C4-2B (cell line): ENCODE data around the gene AZIN2.

ENCODE experiments used
- CTCF ChIP-seq: fragments of 450-650 bp; conservative IDR thresholded peaks from 2 replicates; pipeline ENCODE4 v1.5.1; 2017; ENCODE audit warnings: mild to moderate bottlenecking
- ZFX ChIP-seq: fragments of 450-650 bp; IDR thresholded peaks from 2 replicates; pipeline ENCODE4 v1.6.1; 2017

GRCh38 chr1:33096363-33097005 lies 15.5 kb downstream of the AZIN2 start:
- TF ChIP-seq CTCF (no peak), ZFX (no peak)
